Hepatocyte (in vitro differentiated cells): Measurements from ENCODE around the gene NCAPG2. TPM values are rescaled to one million over a fixed set of nuclear protein-coding genes. Genes with fewer than 3 reads are reported as not detected.

Source experiments
- DNase-seq: peaks from one replicate; pipeline ENCODE4 v3.0.0-alpha.2; 2016; ENCODE audit warnings: low spot score
- H2AFZ ChIP-seq: fragments of 200-600 bp; sonication (generic); 2 replicates; pipeline ENCODE4 v1.6.0; 2016; ENCODE audit warnings: antibody characterized with exemption, mild to moderate bottlenecking
- H3K27ac ChIP-seq: fragments of 200-600 bp; sonication (generic); 2 replicates; pipeline ENCODE4 v1.5.1; 2016; ENCODE audit warnings: mild to moderate bottlenecking
- H3K27me3 ChIP-seq: fragments of 200-600 bp; sonication (generic); 2 replicates; pipeline ENCODE4 v1.6.1; 2016
- H3K36me3 ChIP-seq: fragments of 200-600 bp; sonication (generic); replicated peaks from 2 replicates; pipeline ENCODE4 v1.5.1; 2016; ENCODE audit warnings: low read depth; ENCODE audit not compliant: insufficient read depth
- H3K4me1 ChIP-seq: fragments of 200-600 bp; sonication (generic); 2 replicates; pipeline ENCODE4 v1.5.1; 2016; ENCODE audit warnings: mild to moderate bottlenecking, moderate library complexity; ENCODE audit not compliant: insufficient read depth
- H3K4me2 ChIP-seq: fragments of 200-600 bp; sonication (generic); 2 replicates; pipeline ENCODE4 v1.6.0; 2016
- H3K4me3 ChIP-seq: fragments of 200-600 bp; sonication (generic); 2 replicates; pipeline ENCODE4 v1.5.1; 2016; ENCODE audit warnings: mild to moderate bottlenecking
- H3K79me2 ChIP-seq: fragments of 200-600 bp; sonication (generic); 2 replicates; pipeline ENCODE4 v1.6.0; 2017; ENCODE audit warnings: mild to moderate bottlenecking
- H3K9me2 ChIP-seq: fragments of 200-600 bp; sonication (generic); replicated peaks from 2 replicates; pipeline ENCODE4 v1.6.0; 2017; ENCODE audit warnings: mild to moderate bottlenecking; ENCODE audit not compliant: insufficient read depth
- H3K9me3 ChIP-seq: fragments of 200-600 bp; sonication (generic); 2 replicates; pipeline ENCODE4 v1.5.1; 2016; ENCODE audit warnings: low read depth, mild to moderate bottlenecking
- H4K20me1 ChIP-seq: fragments of 200-600 bp; sonication (generic); 2 replicates; pipeline ENCODE4 v1.6.0; 2016; ENCODE audit warnings: mild to moderate bottlenecking; ENCODE audit not compliant: insufficient read depth, poor library complexity, severe bottlenecking
- EZH2 ChIP-seq: fragments of 200-600 bp; sonication (generic); IDR thresholded peaks from 2 replicates; pipeline ENCODE4 v1.6.1; 2016; ENCODE audit warnings: antibody characterized with exemption, mild to moderate bottlenecking, borderline replicate concordance
- EZH2phosphoT487 ChIP-seq: fragments of 200-600 bp; sonication (generic); IDR thresholded peaks from one replicate; pipeline ENCODE4 v1.6.1; 2018; ENCODE audit warnings: antibody characterized with exemption, mild to moderate bottlenecking, low read depth, moderate library complexity; ENCODE audit not compliant: unreplicated experiment, severe bottlenecking
- WGBS: methylation state at CpG from one replicate; pipeline ENCODE4 v1.1.6; 2016; ENCODE audit warnings: low lambda C conversion rate; ENCODE audit errors: missing lambda C conversion rate; 5-methylcytosine and 5-hydroxymethylcytosine counted together
- polyA plus RNA-seq: library from polyadenylated mRNA; unstranded; fragments of >200 nt; fragmentation: Nextera tagmentation; extraction: Ambion mirVana; gene quantifications from 2 replicates; pipeline ENCODE4 v1.2.1, GENCODE V29; 2016
- total RNA-seq: library from RNA; depleted of rRNA; stranded (reverse); fragments of >200 nt; gene quantifications from 2 replicates; pipeline ENCODE4 v1.2.3, GENCODE V29; 2014
- TF ChIP-seq, protein P1 (sequence below): fragments of 200-600 bp; sonication (generic); IDR thresholded peaks from 2 replicates; pipeline ENCODE4 v1.5.1; 2016; ENCODE audit warnings: antibody characterized with exemption, mild to moderate bottlenecking; ENCODE audit not compliant: poor library complexity

NCAPG2 gene
- total and polyA plus RNA-seq, 2 experiments from 2014 or later: 6.2 to 9.5 TPM

DNA sequence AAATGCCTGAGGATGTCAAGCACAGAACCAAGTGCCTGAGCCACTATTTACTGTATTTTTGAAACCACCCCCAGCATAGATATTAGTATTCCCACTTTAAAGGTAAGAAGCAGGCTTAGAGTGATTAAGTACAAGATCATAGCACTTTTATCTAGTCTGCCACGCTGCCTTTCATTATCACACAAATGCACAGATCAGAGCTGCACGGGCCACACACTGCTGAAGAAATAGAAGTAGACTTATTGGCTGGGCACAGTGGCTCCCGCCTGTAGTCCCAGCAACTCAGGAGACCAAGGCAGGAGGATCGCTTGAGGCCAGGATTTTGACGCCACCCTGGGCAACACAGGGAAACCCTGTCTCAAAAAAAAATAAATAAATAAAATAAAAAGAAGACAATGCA is 38.2 kb downstream of the NCAPG2 start:
- Histone ChIP-seq H3K27ac (no peak overlapping the region), H3K79me2 (no peaks in the 10 kb centered on the region), H3K4me3 (no peak overlapping the region), H3K4me2 (no peak overlapping the region), H3K9me3 (no peaks in the 10 kb centered on the region), H3K9me2 (no peaks in the 10 kb centered on the region), H3K27me3 (no peaks in the 10 kb centered on the region), H4K20me1 (no peaks in the 10 kb centered on the region), H3K4me1 (no peaks in the 10 kb centered on the region), H3K36me3 (no peaks in the 10 kb centered on the region), H2AFZ (no peak overlapping the region)
- TF ChIP-seq, protein P1, sequence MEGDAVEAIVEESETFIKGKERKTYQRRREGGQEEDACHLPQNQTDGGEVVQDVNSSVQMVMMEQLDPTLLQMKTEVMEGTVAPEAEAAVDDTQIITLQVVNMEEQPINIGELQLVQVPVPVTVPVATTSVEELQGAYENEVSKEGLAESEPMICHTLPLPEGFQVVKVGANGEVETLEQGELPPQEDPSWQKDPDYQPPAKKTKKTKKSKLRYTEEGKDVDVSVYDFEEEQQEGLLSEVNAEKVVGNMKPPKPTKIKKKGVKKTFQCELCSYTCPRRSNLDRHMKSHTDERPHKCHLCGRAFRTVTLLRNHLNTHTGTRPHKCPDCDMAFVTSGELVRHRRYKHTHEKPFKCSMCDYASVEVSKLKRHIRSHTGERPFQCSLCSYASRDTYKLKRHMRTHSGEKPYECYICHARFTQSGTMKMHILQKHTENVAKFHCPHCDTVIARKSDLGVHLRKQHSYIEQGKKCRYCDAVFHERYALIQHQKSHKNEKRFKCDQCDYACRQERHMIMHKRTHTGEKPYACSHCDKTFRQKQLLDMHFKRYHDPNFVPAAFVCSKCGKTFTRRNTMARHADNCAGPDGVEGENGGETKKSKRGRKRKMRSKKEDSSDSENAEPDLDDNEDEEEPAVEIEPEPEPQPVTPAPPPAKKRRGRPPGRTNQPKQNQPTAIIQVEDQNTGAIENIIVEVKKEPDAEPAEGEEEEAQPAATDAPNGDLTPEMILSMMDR: no peak
- TF ChIP-seq EZH2phosphoT487 (no peak), EZH2 (no peak)
- 92% methylated on average over 5 of the region's 5 CpGs for WGBS
- DNase-seq: no peak

DNA sequence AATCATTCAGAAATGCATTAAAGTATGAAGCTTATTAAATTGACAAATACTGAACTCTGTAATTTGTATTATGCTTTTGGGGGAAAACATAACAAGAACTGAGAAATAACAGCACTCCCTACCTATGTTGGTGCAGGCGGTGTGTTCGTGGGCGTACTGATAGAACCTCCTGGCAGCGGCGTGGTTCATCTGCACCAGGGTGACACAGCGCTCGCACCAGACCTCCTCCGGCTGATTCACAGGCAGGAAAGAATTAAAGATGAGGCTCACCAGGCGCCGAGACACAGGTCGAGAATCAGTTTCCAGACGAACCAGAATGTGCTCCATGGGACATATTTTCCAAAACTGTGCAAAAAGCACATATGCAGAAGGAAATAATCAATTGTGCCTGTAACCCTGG is 40.2 kb downstream of the NCAPG2 start:
- H4K20me1 ChIP-seq: no peaks in the 10 kb centered on the region
- no peaks in the 10 kb centered on the region for H3K9me2 ChIP-seq
- no peaks in the 10 kb centered on the region for H3K27me3 ChIP-seq
- no peak overlapping the region for H3K4me2 ChIP-seq
- H3K36me3 ChIP-seq: no peaks in the 10 kb centered on the region
- TF ChIP-seq EZH2phosphoT487 (no peak), EZH2 (no peak)
- TF ChIP-seq, protein P1: no peak
- WGBS: 95% methylated on average over 12 of the region's 12 CpGs
- no peaks in the 10 kb centered on the region for H3K9me3 ChIP-seq
- no peak overlapping the region for H3K27ac ChIP-seq
- no peak for DNase-seq
- H3K79me2 ChIP-seq: no peaks in the 10 kb centered on the region
- H3K4me3 ChIP-seq: no peak overlapping the region
- H3K4me1 ChIP-seq: no peaks in the 10 kb centered on the region
- no peak overlapping the region for H2AFZ ChIP-seq

DNA sequence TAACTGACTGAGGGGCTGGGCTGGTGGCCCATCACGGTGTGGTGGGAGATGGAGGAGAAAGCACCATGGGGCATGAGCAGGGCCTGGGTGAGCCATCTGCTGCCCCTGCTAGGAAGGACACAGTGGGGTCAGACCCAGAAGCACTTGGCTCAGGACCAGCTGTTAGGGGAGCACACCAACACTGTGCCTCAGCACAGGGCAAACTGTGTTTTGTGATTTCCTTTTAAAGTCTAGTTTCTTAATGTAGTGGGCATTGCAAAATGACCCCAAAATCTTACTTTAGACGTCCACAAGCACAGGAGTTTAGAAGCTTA is 41.2 kb downstream of the NCAPG2 start:
- Histone ChIP-seq H3K27ac (no peak overlapping the region), H2AFZ (no peak overlapping the region), H3K79me2 (no peaks in the 10 kb centered on the region), H3K9me2 (no peaks in the 10 kb centered on the region), H3K4me2 (no peak overlapping the region), H4K20me1 (no peaks in the 10 kb centered on the region), H3K9me3 (no peaks in the 10 kb centered on the region), H3K27me3 (no peaks in the 10 kb centered on the region), H3K4me3 (no peak overlapping the region), H3K4me1 (no peaks in the 10 kb centered on the region), H3K36me3 (no peaks in the 10 kb centered on the region)
- no peak for DNase-seq
- TF ChIP-seq EZH2: no peak
- TF ChIP-seq EZH2phosphoT487: no peak
- TF ChIP-seq, protein P1: no peak
- WGBS: 88% methylated on average over 2 of the region's 2 CpGs
